ENCODE results near the gene PIP. TPM values are rescaled to one million over a fixed set of nuclear protein-coding genes. Genes with fewer than 3 reads are reported as not detected.
"Not testable (repeated sequence)": the region's sequence is repeated elsewhere in the genome, so short reads cannot be mapped to it uniquely, and the experiment has no call there.

Gene PIP
- total and polyA plus RNA-seq, 9 of the 15 experiments (the other 6 are each of a cell fraction or from before 2014, with no cell fraction given): not detected

GRCh38 chr7:143099579-143099978 is 32.3 kb upstream of the PIP start:
- 0% methylated on average over 1 of the region's 1 CpG for WGBS (ENCODE audit: insufficient coverage, low coverage, missing lambda C conversion rate)
- H3K4me2 ChIP-seq (ENCODE audit: insufficient read depth, low read length); H2AFZ ChIP-seq (ENCODE audit: low read depth, low read length); H4K20me1 ChIP-seq (replicated peaks; ENCODE audit: control insufficient read depth, insufficient read depth, low read length); ATAC-seq; FAIRE-seq; H3K9me3 ChIP-seq (replicated peaks; ENCODE audit: control insufficient read depth, insufficient read depth, low read depth, low read length); H3K79me2 ChIP-seq (ENCODE audit: control insufficient read depth, insufficient read depth, low read length); H3K9ac ChIP-seq (ENCODE audit: insufficient read depth in 1 of 2, low read depth in 2 of 2, low read length in 2 of 2); intact Hi-C loops (cut with micrococcal nuclease); DNase-seq (ENCODE audit: extremely low read depth in 1 of 4, low spot score in 3 of 4); H3K27ac ChIP-seq (ENCODE audit: extremely low read depth, low read depth, low read length); CTCF ChIA-PET (ENCODE audit: low intra/inter-chr PET ratio); H3K4me1 ChIP-seq (replicated peaks in 1 of 2; ENCODE audit: control insufficient read depth in 2 of 2, insufficient read depth in 2 of 2, low read length in 2 of 2); in situ Hi-C loops (cut with MboI); H3K27me3 ChIP-seq (ENCODE audit: control insufficient read depth in 2 of 2, insufficient read depth in 2 of 2, low read length in 2 of 2); BruUV-seq (replicated peaks); POLR2A ChIA-PET; H3K4me3 ChIP-seq; H3K36me3 ChIP-seq (ENCODE audit: control insufficient read depth, insufficient read depth, low read length); H3K9me1 ChIP-seq (ENCODE audit: control insufficient read depth, insufficient read depth, low read length): not testable (repeated sequence)
- peak; percentile 73 for TF ChIP-seq ZNF146 (CRISPR knock-in tag; IDR thresholded peaks at IDR 0.05; ENCODE audit: unreplicated experiment)
- peak; percentile 79 for TF ChIP-seq RBM25 (IDR thresholded peaks at IDR 0.05; ENCODE audit: low read depth, low read length, severe bottlenecking)

GRCh38 chr7:143104759-143105158 is 27.1 kb upstream of the PIP start:
- H3K4me2 ChIP-seq (ENCODE audit: insufficient read depth, low read length): no peak overlapping the region
- DNase-seq (ENCODE audit: extremely low read depth in 1 of 4, low spot score in 3 of 4): no peak
- no peaks in the 10 kb centered on the region for H3K79me2 ChIP-seq (ENCODE audit: control insufficient read depth, insufficient read depth, low read length)
- ChIA-PET POLR2A (no interaction called here), CTCF (ENCODE audit: low intra/inter-chr PET ratio) (no interaction called here)
- no peak for ATAC-seq
- BruUV-seq (replicated peaks): no TSS peak
- H2AFZ ChIP-seq (ENCODE audit: low read depth, low read length): no peak overlapping the region
- in situ Hi-C loops (cut with MboI) (no loop called here), intact Hi-C loops (cut with micrococcal nuclease) (no loop called here)
- no peak overlapping the region for H3K4me3 ChIP-seq
- no peaks in the 10 kb centered on the region for H3K4me1 ChIP-seq (replicated peaks in 1 of 2; ENCODE audit: control insufficient read depth in 2 of 2, insufficient read depth in 2 of 2, low read length in 2 of 2)
- no peak for FAIRE-seq
- H3K9ac ChIP-seq (ENCODE audit: insufficient read depth in 1 of 2, low read depth in 2 of 2, low read length in 2 of 2): no peak overlapping the region
- H3K9me3 ChIP-seq (replicated peaks; ENCODE audit: control insufficient read depth, insufficient read depth, low read depth, low read length): no peaks in the 10 kb centered on the region
- no peaks in the 10 kb centered on the region for H4K20me1 ChIP-seq (replicated peaks; ENCODE audit: control insufficient read depth, insufficient read depth, low read length)
- no peaks in the 10 kb centered on the region for H3K9me1 ChIP-seq (ENCODE audit: control insufficient read depth, insufficient read depth, low read length)
- H3K27me3 ChIP-seq (ENCODE audit: control insufficient read depth in 2 of 2, insufficient read depth in 2 of 2, low read length in 2 of 2): no peaks in the 10 kb centered on the region
- no peaks in the 10 kb centered on the region for H3K36me3 ChIP-seq (ENCODE audit: control insufficient read depth, insufficient read depth, low read length)
- no peak overlapping the region for H3K27ac ChIP-seq (ENCODE audit: extremely low read depth, low read depth, low read length)
- TF ChIP-seq HDAC8 (tag; IDR thresholded peaks at IDR 0.05): no peak
- TF ChIP-seq RBFOX2 (IDR thresholded peaks at IDR 0.05; ENCODE audit: low read depth, low read length): no peak
- no peak for TF ChIP-seq FOXM1 (IDR thresholded peaks at IDR 0.05; ENCODE audit: low read depth)
- TF ChIP-seq FOXM1 (CRISPR knock-in tag; IDR thresholded peaks at IDR 0.05; ENCODE audit: low read depth): no peak
- TF ChIP-seq BCOR (IDR thresholded peaks at IDR 0.05): no peak

GRCh38 chr7:143108019-143108418 is 23.9 kb upstream of the PIP start:
- H3K36me3 ChIP-seq (ENCODE audit: control insufficient read depth, insufficient read depth, low read length); CTCF ChIA-PET (ENCODE audit: low intra/inter-chr PET ratio); H3K27me3 ChIP-seq (ENCODE audit: control insufficient read depth in 2 of 2, insufficient read depth in 2 of 2, low read length in 2 of 2); H4K20me1 ChIP-seq (replicated peaks; ENCODE audit: control insufficient read depth, insufficient read depth, low read length); H3K9me3 ChIP-seq (replicated peaks; ENCODE audit: control insufficient read depth, insufficient read depth, low read depth, low read length); H3K9me1 ChIP-seq (ENCODE audit: control insufficient read depth, insufficient read depth, low read length); FAIRE-seq; H3K27ac ChIP-seq (ENCODE audit: extremely low read depth, low read depth, low read length); H3K9ac ChIP-seq (ENCODE audit: insufficient read depth in 1 of 2, low read depth in 2 of 2, low read length in 2 of 2); in situ Hi-C loops (cut with MboI); BruUV-seq (replicated peaks); POLR2A ChIA-PET; ATAC-seq; DNase-seq (ENCODE audit: extremely low read depth in 1 of 4, low spot score in 3 of 4); H2AFZ ChIP-seq (ENCODE audit: low read depth, low read length); H3K79me2 ChIP-seq (ENCODE audit: control insufficient read depth, insufficient read depth, low read length); intact Hi-C loops (cut with micrococcal nuclease); H3K4me2 ChIP-seq (ENCODE audit: insufficient read depth, low read length); H3K4me3 ChIP-seq; H3K4me1 ChIP-seq (replicated peaks in 1 of 2; ENCODE audit: control insufficient read depth in 2 of 2, insufficient read depth in 2 of 2, low read length in 2 of 2): not testable (repeated sequence)
- 0% methylated on average over 3 of the region's 3 CpGs for whole genome bisulfite sequencing (ENCODE audit: insufficient coverage, low coverage, missing lambda C conversion rate)
